Smooth muscle cell (in vitro differentiated cells): ENCODE measurements around the gene PDCD7. TPM values are rescaled to one million over a fixed set of nuclear protein-coding genes. Genes with fewer than 3 reads are reported as not detected.

Experiments
- DNase-seq: peaks from one replicate; lab custom pipeline; 2025; ENCODE audit not compliant: unreplicated experiment; lab: John Stamatoyannopoulos, UW
- H2AFZ ChIP-seq: fragments of 200-600 bp; sonication (generic); 2 replicates; pipeline ENCODE4 v1.6.0; 2016; ENCODE audit warnings: antibody characterized with exemption, low read depth, mild to moderate bottlenecking
- H3F3A ChIP-seq: fragments of 200-600 bp; sonication (generic); 2 replicates; pipeline ENCODE4 v1.6.0; 2017; ENCODE audit warnings: antibody characterized with exemption, low read depth
- H3K27ac ChIP-seq: fragments of 200-600 bp; sonication (generic); 2 replicates; pipeline ENCODE4 v1.5.1; 2016; ENCODE audit warnings: low read depth, mild to moderate bottlenecking
- H3K27me3 ChIP-seq: fragments of 200-600 bp; sonication (generic); 2 replicates; pipeline ENCODE4 v1.6.1; 2016; ENCODE audit warnings: low read depth, mild to moderate bottlenecking
- H3K36me3 ChIP-seq: fragments of 200-600 bp; sonication (generic); 2 replicates; pipeline ENCODE4 v1.5.1; 2016; ENCODE audit warnings: low read depth
- H3K4me1 ChIP-seq: fragments of 200-600 bp; sonication (generic); 2 replicates; pipeline ENCODE4 v1.5.1; 2016; ENCODE audit warnings: low read depth
- H3K4me2 ChIP-seq: fragments of 200-600 bp; sonication (generic); 2 replicates; pipeline ENCODE4 v1.6.0; 2016; ENCODE audit warnings: mild to moderate bottlenecking
- H3K4me3 ChIP-seq: fragments of 200-600 bp; sonication (generic); 2 replicates; pipeline ENCODE4 v1.5.1; 2016; ENCODE audit warnings: mild to moderate bottlenecking
- H3K79me2 ChIP-seq: fragments of 200-600 bp; sonication (generic); 2 replicates; pipeline ENCODE4 v1.6.0; 2016; ENCODE audit warnings: low read depth, mild to moderate bottlenecking
- H3K9ac ChIP-seq: fragments of 200-600 bp; sonication (generic); 2 replicates; pipeline ENCODE4 v1.6.0; 2016; ENCODE audit warnings: low read depth
- H3K9me3 ChIP-seq: fragments of 200-600 bp; sonication (generic); replicated peaks from 2 replicates; pipeline ENCODE4 v1.5.1; 2016; ENCODE audit warnings: low read depth
- H4K20me1 ChIP-seq: fragments of 200-600 bp; sonication (generic); 2 replicates; pipeline ENCODE4 v1.6.0; 2016; ENCODE audit warnings: low read depth
- WGBS: methylation state at CpG from one replicate; pipeline ENCODE4 v1.1.7; 2016; ENCODE audit warnings: low lambda C conversion rate; 5-methylcytosine and 5-hydroxymethylcytosine counted together
- polyA plus RNA-seq: library from polyadenylated mRNA; unstranded; fragments of >200 nt; fragmentation: Nextera tagmentation; extraction: Ambion mirVana; gene quantifications from 2 replicates; pipeline ENCODE4 v1.2.1, GENCODE V29; 2016
- total RNA-seq: library from RNA; depleted of rRNA; stranded (reverse); fragments of >200 nt; gene quantifications from 2 replicates; pipeline ENCODE4 v1.2.3, GENCODE V29; 2014
- TF ChIP-seq, protein P1 (sequence below): fragments of 200-600 bp; sonication (generic); IDR thresholded peaks from 2 replicates; pipeline ENCODE4 v1.5.1; 2017; ENCODE audit warnings: borderline replicate concordance, mild to moderate bottlenecking, antibody characterized with exemption; ENCODE audit not compliant: insufficient read depth, poor library complexity, severe bottlenecking

The PDCD7 gene
- total and polyA plus RNA-seq, 2 experiments from 2014 or later = 11.6 to 14.3 TPM

DNA sequence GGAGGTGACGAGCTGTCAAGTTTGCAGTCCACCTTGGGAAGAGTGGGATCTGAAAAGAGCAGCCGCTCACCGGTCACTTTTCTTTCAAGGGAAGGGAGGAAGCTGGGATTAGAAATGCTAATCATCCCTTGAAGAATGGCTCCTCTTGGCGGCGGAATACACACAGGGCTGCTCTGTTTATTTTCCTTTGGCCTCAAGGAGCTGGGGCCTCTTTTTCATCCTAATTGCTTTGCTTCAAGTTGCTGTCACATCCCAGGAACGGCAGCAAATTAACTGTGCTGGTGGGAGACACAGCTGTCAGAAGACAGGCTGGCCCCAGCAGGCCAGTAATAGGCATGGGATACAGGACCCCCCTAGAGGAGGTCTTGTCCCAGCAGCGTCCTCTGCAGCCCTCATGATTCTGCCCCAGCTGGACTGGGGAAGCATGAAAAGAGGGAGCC lies 50.3 kb downstream of the PDCD7 start:
- DNase-seq = no peak
- WGBS = 7% methylated on average over 7 of the region's 7 CpGs
- no peaks in the 10 kb centered on the region for H3K27me3 ChIP-seq
- H3K4me3 ChIP-seq = no peak overlapping the region
- H3K9me3 ChIP-seq = no peaks in the 10 kb centered on the region
- no peaks in the 10 kb centered on the region for H3K36me3 ChIP-seq
- no peaks in the 10 kb centered on the region for H4K20me1 ChIP-seq
- no peaks in the 10 kb centered on the region for H3K79me2 ChIP-seq
- peaks cover 29% of the 10 kb centered on the region for H3K4me1 ChIP-seq
- peak overlapping the region; percentile 63 for H3K4me2 ChIP-seq
- H3K9ac ChIP-seq = no peak overlapping the region
- TF ChIP-seq, protein P1, sequence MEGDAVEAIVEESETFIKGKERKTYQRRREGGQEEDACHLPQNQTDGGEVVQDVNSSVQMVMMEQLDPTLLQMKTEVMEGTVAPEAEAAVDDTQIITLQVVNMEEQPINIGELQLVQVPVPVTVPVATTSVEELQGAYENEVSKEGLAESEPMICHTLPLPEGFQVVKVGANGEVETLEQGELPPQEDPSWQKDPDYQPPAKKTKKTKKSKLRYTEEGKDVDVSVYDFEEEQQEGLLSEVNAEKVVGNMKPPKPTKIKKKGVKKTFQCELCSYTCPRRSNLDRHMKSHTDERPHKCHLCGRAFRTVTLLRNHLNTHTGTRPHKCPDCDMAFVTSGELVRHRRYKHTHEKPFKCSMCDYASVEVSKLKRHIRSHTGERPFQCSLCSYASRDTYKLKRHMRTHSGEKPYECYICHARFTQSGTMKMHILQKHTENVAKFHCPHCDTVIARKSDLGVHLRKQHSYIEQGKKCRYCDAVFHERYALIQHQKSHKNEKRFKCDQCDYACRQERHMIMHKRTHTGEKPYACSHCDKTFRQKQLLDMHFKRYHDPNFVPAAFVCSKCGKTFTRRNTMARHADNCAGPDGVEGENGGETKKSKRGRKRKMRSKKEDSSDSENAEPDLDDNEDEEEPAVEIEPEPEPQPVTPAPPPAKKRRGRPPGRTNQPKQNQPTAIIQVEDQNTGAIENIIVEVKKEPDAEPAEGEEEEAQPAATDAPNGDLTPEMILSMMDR = peak; percentile 37
- H3K27ac ChIP-seq = no peak overlapping the region
- H2AFZ ChIP-seq = no peak overlapping the region
- no peaks in the 10 kb centered on the region for H3F3A ChIP-seq

DNA sequence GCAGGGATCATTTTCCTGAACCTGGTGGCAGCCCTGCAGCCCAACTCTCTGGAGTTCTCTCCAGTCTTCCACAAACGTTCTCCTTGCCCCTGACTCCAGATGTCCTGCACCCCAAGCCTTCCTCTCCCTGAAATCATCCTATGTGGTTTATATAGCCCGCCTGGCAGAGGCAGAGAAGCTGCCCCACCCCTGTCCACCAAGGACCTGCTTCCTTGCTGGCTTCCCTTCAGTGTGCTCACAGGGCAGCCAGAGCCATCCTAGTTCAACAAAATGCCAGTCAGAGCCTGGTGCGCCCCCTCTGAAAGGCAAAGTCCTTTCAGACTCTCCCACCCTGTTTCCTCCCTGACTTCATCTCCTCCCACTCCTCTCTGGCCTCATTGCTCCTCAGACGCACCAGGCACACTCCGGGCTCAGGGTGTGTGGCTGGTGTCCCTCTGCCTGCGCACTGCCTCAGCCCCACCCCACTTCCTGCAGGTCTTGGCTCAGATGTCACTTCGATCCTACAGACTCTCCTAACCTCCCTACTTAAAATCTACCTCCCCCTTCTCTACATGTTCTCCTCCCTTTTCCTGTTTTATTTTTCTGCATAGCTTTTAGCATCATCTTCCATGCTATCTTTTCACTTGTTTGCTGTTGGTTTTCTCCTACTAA lies 51.2 kb downstream of the PDCD7 start:
- Histone ChIP-seq H3K9ac (no peak overlapping the region), H3K27me3 (no peaks in the 10 kb centered on the region), H3K4me3 (no peak overlapping the region), H2AFZ (no peak overlapping the region), H4K20me1 (no peaks in the 10 kb centered on the region), H3K27ac (no peak overlapping the region), H3K9me3 (no peaks in the 10 kb centered on the region), H3K4me2 (peak overlapping the region; percentile 63), H3K4me1 (peaks cover 29% of the 10 kb centered on the region), H3F3A (no peaks in the 10 kb centered on the region), H3K79me2 (no peaks in the 10 kb centered on the region), H3K36me3 (no peaks in the 10 kb centered on the region)
- TF ChIP-seq, protein P1 = no peak
- WGBS = 21% methylated on average over 7 of the region's 7 CpGs
- DNase-seq = no peak

DNA sequence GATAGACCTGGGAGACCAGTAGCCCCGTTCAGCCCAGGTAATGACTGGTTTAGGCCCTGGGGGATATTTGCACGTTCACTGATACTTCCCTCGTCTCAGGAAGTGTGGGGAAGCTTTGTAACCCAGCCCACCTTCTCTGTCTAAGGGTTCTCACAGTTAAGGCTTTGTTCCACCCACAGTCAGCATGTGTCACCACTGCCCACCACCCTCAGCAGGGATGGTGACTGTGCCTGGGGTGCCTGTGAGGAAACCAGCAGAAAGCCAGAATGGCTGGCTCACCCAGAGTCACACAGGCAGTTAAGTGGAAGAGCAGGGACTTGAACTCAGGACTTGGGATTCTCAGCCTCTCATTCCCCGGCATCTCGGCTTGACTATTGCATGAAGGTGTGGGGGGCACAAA lies 51.9 kb downstream of the PDCD7 start:
- Histone ChIP-seq H3K27me3 (no peaks in the 10 kb centered on the region), H2AFZ (no peak overlapping the region), H3K36me3 (no peaks in the 10 kb centered on the region), H3K4me3 (no peak overlapping the region), H3K27ac (no peak overlapping the region), H3K4me2 (no peak overlapping the region), H3K9ac (no peak overlapping the region), H4K20me1 (no peaks in the 10 kb centered on the region), H3K9me3 (no peaks in the 10 kb centered on the region), H3K4me1 (peaks cover 29% of the 10 kb centered on the region), H3K79me2 (no peaks in the 10 kb centered on the region), H3F3A (no peaks in the 10 kb centered on the region)
- DNase-seq = no peak
- 56% methylated on average over 5 of the region's 5 CpGs for WGBS
- TF ChIP-seq, protein P1 = no peak

DNA sequence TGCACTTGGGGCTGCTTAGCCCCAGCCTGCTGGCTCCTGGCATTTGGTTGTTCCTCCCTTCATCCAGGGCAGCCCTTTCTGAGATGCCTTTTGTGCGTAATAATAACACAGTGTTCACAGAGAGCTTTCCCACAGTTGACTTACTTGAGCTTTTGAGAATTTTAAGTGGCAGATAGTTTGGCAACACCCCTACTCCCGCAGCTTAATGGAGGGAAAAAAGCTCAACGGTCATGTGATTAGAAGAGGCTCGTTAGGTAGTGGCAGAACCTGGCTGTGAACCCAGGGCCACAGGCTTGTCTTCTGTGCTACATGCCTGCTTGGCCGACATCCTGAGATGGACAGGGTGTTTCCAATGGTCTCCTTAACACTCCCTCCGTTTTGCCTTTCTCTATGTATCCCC lies 52.3 kb downstream of the PDCD7 start:
- Histone ChIP-seq H4K20me1 (no peaks in the 10 kb centered on the region), H3K4me2 (no peak overlapping the region), H3K9ac (no peak overlapping the region), H3F3A (no peaks in the 10 kb centered on the region), H2AFZ (no peak overlapping the region), H3K4me3 (no peak overlapping the region), H3K4me1 (peaks cover 29% of the 10 kb centered on the region), H3K27ac (no peak overlapping the region), H3K36me3 (no peaks in the 10 kb centered on the region), H3K27me3 (no peaks in the 10 kb centered on the region), H3K9me3 (no peaks in the 10 kb centered on the region), H3K79me2 (no peaks in the 10 kb centered on the region)
- WGBS = 67% methylated on average over 6 of the region's 6 CpGs
- TF ChIP-seq, protein P1 = no peak
- DNase-seq = no peak
